Kidney glomerular epithelial cell (primary cell): ENCODE results near the gene ZNF841.
"Not testable (repeated sequence)": the region's sequence is repeated elsewhere in the genome, so short reads cannot be mapped to it uniquely, and the experiment has no call there.

Source experiments
- DNase-seq: peaks from one replicate; lab custom pipeline; 2025; lab: John Stamatoyannopoulos, UW

ZNF841 gene

DNA sequence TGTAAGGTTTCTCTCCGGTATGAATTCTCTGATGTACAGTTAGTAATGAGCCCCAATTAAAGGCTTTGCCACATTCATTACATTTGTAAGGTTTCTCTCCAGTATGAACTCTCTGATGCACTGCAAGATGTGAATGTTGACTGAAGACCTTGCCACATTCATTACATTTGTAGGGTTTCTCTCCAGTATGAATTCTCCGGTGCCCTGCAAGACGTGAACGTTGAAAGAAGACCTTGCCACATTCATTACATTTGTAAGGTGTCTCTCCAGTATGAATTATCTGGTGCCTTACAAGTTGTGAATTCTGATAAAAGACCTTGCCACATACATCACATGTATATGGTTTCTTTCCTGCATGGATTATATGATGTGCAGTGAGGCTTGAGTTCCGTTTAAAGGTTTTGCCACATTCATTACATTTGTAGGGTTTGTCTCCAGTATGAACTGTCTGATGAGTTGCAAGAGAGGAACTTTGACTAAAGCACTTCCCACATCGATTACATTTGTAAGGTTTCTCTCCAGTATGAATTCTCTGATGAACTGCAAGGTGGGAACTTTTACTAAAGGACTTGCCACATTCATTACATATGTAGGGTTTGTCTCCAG, 29.2 kb downstream of the ZNF841 start:
- no peak for DNase-seq

DNA sequence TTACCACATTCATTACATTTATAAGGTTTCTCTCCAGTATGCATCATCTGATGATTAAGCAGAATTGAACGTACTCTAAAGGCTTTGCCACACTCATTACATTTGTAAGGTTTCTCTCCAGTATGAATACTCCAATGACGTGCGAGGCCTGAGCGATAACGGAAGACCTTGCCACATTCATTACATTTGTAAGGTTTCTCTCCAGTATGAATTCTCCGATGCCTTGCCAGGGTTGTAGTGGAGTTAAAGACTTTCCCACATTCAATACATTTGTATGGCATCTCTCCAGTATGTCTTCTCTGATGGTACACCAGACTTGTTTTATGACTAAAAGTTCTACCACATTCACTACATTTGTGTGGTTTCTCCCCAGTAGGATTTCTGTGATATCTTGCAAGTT, 30.2 kb downstream of the ZNF841 start:
- no peak for DNase-seq

DNA sequence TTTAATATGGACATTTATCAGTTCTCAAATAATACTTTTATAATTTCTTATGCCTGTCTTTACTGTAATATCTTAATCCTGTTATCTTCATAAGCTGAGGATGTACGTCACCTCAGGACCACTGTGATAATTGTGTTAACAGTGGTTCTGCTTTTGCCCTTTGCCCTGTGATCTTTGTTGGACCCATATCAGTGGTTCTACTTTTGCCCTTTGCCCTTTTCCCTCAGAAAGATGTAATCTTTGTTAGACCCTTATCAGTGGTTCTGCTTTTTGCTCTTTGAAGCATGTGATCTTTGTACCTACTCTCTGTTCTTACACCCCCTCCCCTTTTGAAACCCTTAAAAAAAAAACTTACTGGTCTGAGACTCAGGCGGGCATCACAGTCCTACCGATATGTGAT, 39.1 kb downstream of the ZNF841 start:
- not testable (repeated sequence) for DNase-seq

GRCh38 chr19:52051736-52052135, 43.8 kb downstream of the ZNF841 start:
- not testable (repeated sequence) for DNase-seq

DNA sequence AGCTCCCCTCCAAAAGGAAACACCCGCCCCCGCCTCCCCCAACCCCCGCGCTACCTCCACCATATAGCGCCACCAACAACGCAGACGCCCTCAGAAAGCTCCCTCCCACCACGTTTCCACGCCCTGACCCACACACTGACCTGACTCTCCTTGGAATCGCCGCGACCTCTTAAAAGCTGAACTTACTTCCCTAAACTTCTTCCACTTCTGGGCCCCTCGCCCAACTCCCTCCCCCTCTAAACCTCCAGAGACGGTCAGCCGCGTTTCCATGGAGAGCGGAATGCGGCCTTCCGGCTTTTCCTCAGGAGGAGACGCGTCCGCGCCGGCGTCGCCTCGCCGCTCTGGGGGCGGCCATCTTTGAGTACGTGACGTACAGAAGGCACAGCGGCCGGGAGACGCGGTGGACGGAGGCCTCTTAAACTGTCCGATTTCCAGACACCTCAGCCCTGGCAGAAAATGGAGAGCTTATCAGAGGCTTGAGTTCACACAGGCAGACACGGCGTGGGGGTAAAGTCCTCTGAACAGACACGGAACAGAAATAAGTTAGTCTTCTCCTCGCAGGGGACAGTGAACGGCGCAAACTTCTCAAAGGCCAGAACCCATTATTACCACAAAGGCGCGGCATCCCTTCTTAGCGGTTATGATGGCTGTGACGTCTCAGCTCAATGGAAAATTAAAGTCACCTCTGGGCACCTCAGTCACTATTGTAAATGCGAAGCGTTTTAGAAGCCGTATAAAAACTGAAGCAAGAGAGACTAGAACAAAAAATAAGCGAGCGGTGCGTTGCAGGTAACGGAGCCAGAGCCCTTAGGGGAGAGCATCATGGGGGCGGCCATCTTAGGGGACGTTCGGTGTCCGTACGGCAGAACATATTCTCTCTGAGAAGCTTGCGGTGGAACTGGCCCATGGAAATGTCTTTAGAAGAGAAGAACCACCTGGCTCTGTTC, 46.7 kb downstream of the ZNF841 start, which contains the start of gene ZNF432:
ZNF432 (minus strand) TSS at position 284 of the 947 bp plus-strand sequence. CDS start 1,970 bp downstream, outside the sequence.
- DNase-seq = peak; percentile 79

DNA sequence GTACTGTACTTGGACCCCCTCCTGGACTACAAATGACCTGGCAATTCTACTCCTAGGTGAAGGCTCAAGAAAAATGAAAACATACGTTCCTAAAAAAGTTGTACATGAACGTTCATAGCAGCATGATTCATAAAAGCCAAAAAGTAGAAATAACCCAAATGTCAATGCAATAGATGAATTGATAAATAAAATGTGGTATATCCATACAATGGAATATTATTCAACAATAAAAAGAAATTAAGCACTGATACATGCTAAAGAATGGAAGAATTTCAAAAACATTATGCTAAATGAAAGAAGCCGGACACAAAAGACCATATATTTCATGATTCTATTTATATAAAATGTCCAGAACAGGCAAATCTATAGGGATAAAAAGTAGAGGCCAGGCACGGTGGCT, 56.4 kb downstream of the ZNF841 start:
- no peak for DNase-seq

DNA sequence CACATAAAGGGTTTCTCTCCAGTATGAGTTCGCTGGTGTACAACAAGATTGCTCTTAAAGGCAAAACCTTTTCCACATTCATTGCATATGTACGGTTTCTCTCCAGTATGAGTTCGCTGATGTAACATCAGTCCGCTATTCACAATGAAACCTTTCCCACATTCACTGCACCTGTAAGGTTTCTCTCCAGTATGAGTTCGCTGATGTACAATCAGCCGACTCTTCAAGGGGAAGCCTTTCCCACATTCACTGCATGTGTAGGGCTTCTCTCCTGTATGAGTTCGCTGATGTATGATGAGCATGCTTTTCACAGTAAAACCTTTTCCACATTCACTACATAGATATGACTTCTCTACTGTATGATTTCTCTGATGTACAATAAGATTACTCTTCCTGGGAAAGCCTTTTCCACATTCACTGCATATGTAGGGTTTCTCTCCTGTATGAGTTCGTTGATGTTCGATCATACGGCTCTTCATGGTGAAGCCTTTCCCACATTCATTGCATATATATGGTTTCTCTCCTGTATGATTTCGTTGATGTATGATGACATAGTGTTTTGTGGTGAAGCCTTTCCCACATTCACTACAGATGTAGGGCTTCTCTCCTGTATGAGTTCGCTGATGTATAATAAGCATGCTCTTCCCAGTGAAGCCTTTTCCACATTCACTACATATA, 61.4 kb downstream of the ZNF841 start:
- DNase-seq = no peak

DNA sequence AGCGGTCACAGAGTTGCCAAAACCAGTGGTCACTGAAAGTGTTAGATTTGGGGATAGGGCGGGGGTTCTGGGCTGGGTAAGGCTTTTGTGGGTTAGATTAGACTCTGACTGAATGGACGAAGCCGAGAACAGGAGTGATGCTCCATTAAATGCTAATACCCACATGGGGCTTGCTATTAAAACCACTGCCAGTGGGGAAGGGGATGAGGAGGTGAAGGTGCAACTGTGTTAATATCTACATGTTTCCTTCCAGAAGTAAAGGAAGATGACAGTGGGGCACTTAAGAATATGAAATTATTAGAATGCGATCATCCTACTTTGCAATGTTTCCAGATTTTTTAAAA, 66.8 kb downstream of the ZNF841 start:
- DNase-seq = no peak

GRCh38 chr19:52028027-52028779, 67.4 kb downstream of the ZNF841 start, which contains the start of gene ZNF614:
Gene ZNF614, minus strand, starts transcription at chr19:52028379. Its CDS starts 2,634 bp downstream, at chr19:52025745.
- peak; percentile 92 for DNase-seq

DNA sequence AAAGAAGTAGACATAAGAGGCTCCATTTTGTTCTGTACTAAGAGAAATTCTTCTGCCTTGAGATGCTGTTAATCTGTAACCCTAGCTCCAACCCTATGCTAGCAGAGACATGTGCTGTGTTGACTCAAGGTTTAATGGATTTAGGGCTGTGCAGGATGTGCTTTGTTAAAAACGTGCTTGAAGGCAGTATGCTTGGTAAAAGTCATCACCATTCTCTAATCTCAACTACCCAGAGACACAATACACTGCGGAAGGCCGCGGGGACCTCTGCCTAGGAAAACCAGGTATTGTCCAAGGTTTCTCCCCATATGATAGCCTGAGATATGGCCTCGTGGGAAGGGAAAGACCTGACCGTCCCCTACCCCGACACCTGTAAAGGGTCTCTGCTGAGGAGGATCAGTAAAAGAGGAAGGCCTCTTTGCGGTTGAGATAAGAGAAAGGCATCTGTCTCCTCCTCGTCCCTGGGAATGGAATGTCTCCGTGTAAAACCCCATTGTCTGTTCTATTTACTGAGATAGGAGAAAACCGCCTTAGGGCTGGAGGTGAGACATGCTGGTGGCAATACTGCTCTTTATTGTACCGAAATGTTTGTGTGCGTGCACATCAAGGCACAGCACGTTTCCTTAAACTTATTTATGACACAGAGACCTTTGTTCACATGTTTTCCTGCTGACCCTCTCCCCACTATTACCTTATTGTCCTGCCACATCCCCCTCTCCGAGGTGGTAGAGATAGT, 69.1 kb downstream of the ZNF841 start:
- not testable (repeated sequence) for DNase-seq

- not testable (repeated sequence) for DNase-seq
Observed at GRCh38 chr19:52024478-52024877, 71.1 kb downstream of the ZNF841 start.

- DNase-seq = no peak
Observed at GRCh38 chr19:52022193-52022592, 73.4 kb downstream of the ZNF841 start.

DNA sequence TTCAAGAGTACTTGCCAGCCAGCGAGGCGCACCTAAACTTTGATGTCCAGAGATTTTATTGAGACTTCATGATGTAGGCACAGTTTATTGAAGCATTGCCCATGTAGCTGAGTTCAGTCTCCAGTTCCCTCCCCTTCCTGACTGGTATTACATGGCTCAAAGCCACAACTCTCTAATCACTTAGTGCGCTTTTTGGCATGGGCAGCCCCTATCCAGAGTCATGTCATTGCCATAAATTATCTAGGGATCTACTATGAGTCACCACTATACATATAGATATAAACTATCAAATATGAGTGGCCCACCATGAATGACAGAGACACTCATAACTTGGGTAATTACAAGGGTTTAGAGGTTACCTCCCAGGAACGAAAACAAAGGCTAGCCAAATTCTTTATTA, 75.1 kb downstream of the ZNF841 start:
- no peak for DNase-seq
